Panc1 (cell line): ENCODE results near the gene CEBPB. TPM values are rescaled to one million over a fixed set of nuclear protein-coding genes. Genes with fewer than 3 reads are reported as not detected.

ENCODE experiments used
- ATAC-seq: fragments of 200-7000 bp; cut with Tn5 transposase; 2 replicates; pipeline ENCODE4 v1.9.1; 2020; ENCODE audit warnings: mild to moderate bottlenecking, moderate library complexity
- BruUV-seq: library from RNA; stranded (reverse); fragments of 400-500 nt; replicated peaks from 2 replicates; lab custom pipeline; 2021; lab: Mats Ljungman, UMichigan
- CTCF ChIA-PET: fragments of 300-600 bp; sonication (Branson Sonifier 250); formaldehyde crosslinking; loops from one replicate; lab custom pipeline; 2022; ENCODE audit warnings: antibody characterized with exemption; lab: Charles Lee
- POLR2A ChIA-PET: fragments of 300-600 bp; sonication (Branson Sonifier 250); formaldehyde crosslinking; loops from one replicate; lab custom pipeline; 2022; ENCODE audit warnings: antibody characterized with exemption; lab: Charles Lee
- DNase-seq: peaks from one replicate; pipeline ENCODE4 v3.0.0-alpha.2; 2010; ENCODE audit warnings: low read depth, low spot score
- H3K27ac ChIP-seq: 2 replicates; pipeline ENCODE4 v1.5.1; 2011; ENCODE audit warnings: mild to moderate bottlenecking, low read length, inconsistent platforms
- H3K27me3 ChIP-seq: fragments of 200-500 bp; sonication (Bioruptor generic); 2 replicates; pipeline ENCODE4 v1.6.0; 2014; ENCODE audit warnings: low read length, inconsistent platforms; ENCODE audit not compliant: control insufficient read depth, insufficient read depth
- H3K36me3 ChIP-seq: fragments of 200-500 bp; sonication (Bioruptor generic); 2 replicates; pipeline ENCODE4 v1.5.1; 2014; ENCODE audit warnings: inconsistent platforms, mild to moderate bottlenecking, low read length, moderate library complexity; ENCODE audit not compliant: control insufficient read depth, insufficient read depth
- H3K4me1 ChIP-seq: 2 replicates; pipeline ENCODE4 v1.5.1; 2011; ENCODE audit warnings: inconsistent platforms, mild to moderate bottlenecking, low read length, moderate library complexity; ENCODE audit not compliant: control insufficient read depth, insufficient read depth
- H3K4me3 ChIP-seq, 2 experiments: 2 replicates each; pipeline ENCODE4 v1.5.1; 2011 to 2012; ENCODE audit warnings: low read depth in 2 of 2, low read length in 2 of 2, mild to moderate bottlenecking in 2 of 2, inconsistent platforms in 1 of 2, moderate library complexity in 1 of 2
- H3K9me3 ChIP-seq: fragments of 200-500 bp; sonication (Bioruptor generic); 2 replicates; pipeline ENCODE4 v1.5.1; 2014; ENCODE audit warnings: low read depth, mild to moderate bottlenecking, inconsistent platforms, low read length, moderate library complexity; ENCODE audit not compliant: control insufficient read depth, insufficient read depth
- CTCF ChIP-seq: fragments of 450-650 bp; IDR thresholded peaks from 2 replicates; pipeline ENCODE4 v1.5.1; 2017; ENCODE audit warnings: mild to moderate bottlenecking
- POLR2AphosphoS5 ChIP-seq: IDR thresholded peaks from 2 replicates; pipeline ENCODE4 v1.6.1; 2012; ENCODE audit warnings: mild to moderate bottlenecking, low read depth, low read length, moderate library complexity
- REST ChIP-seq, 2 experiments: IDR thresholded peaks; 2 replicates each; pipeline ENCODE4 v1.6.1; 2011 to 2012; ENCODE audit warnings: low read depth in 2 of 2, control low read depth in 1 of 2, low read length in 1 of 2, mild to moderate bottlenecking in 1 of 2, moderate library complexity in 1 of 2; ENCODE audit not compliant: insufficient read depth in 1 of 2
- SIN3A ChIP-seq: IDR thresholded peaks from 2 replicates; pipeline ENCODE4 v1.6.1; 2012; ENCODE audit warnings: low read depth, mild to moderate bottlenecking, low read length, moderate library complexity, borderline replicate concordance; ENCODE audit not compliant: insufficient read depth
- TCF7L2 ChIP-seq: IDR thresholded peaks from 2 replicates; pipeline ENCODE4 v1.6.1; 2011; ENCODE audit warnings: mild to moderate bottlenecking, low read depth, low read length, inconsistent platforms
- in situ Hi-C: cut with HindIII; loops from 2 replicates; pipeline ENCODE4 v1.10.0; 2016; ENCODE audit warnings: low sequenced_read_pairs, low pct_unique_long_range_greater_than_20kb
- intact Hi-C: fragments of 100-400 bp; cut with micrococcal nuclease; formaldehyde crosslinking; loops from one replicate; pipeline ENCODE4 v1.10.0; 2022; ENCODE audit not compliant: unreplicated experiment
- total RNA-seq: library from RNA; stranded (reverse); gene quantifications from one replicate; pipeline ENCODE4 v1.2.1, GENCODE V29; 2021; ENCODE audit not compliant: unreplicated experiment

Gene CEBPB
- total RNA-seq, 1 experiment from 2014 or later: 52.1 TPM

GRCh38 chr20:50149481-50150254 lies 41.0 kb upstream of the CEBPB start:
- TSS peak; percentile 47 for BruUV-seq
- CTCF ChIA-PET: no interaction called here
- Histone ChIP-seq H3K4me1 (peaks cover 66% of the 10 kb centered on the region), H3K27me3 (no peaks in the 10 kb centered on the region), H3K9me3 (no peaks in the 10 kb centered on the region), H3K36me3 (peaks cover 13% of the 10 kb centered on the region), H3K4me3 (peak overlapping the region; percentile 92 to 95), H3K27ac (peak overlapping the region; percentile 97)
- TF ChIP-seq TCF7L2: no peak
- TF ChIP-seq REST (IDR thresholded peaks at IDR 0.05; ENCODE audit: insufficient read depth in 1 of 2, low read depth in 2 of 2, low read length in 1 of 2): no peak
- TF ChIP-seq POLR2AphosphoS5: no peak
- no peak for TF ChIP-seq CTCF
- TF ChIP-seq SIN3A: no peak
- ATAC-seq (no peak), DNase-seq (no peak)
- intact Hi-C loops (no loop called here), in situ Hi-C loops (no loop called here)
- POLR2A ChIA-PET: interaction anchor here (0.6 kb wide), 1 partner anchor 26 kb away, joined by 3 read pairs; no protein-coding TSS in a partner anchor

- H3K36me3 ChIP-seq: peaks cover 13% of the 10 kb centered on the region
- H3K4me3 ChIP-seq: peak overlapping the region; percentile 92 to 95
- no peaks in the 10 kb centered on the region for H3K27me3 ChIP-seq
- H3K27ac ChIP-seq: peak overlapping the region; percentile 97
- CTCF ChIA-PET: no interaction called here
- in situ Hi-C loops: no loop called here
- ATAC-seq: no peak
- intact Hi-C loops: no loop called here
- peaks cover 65% of the 10 kb centered on the region for H3K4me1 ChIP-seq
- no peak for TF ChIP-seq TCF7L2
- no peak for TF ChIP-seq SIN3A
- no peak for TF ChIP-seq REST (IDR thresholded peaks at IDR 0.05; ENCODE audit: insufficient read depth in 1 of 2, low read depth in 2 of 2, low read length in 1 of 2)
- TF ChIP-seq POLR2AphosphoS5: no peak
- TF ChIP-seq CTCF: no peak
- no peak for DNase-seq
- no peaks in the 10 kb centered on the region for H3K9me3 ChIP-seq
- no TSS peak for BruUV-seq
- POLR2A ChIA-PET: interaction anchor here (1.0 to 1.1 kb wide), 2 partner anchors 27 to 29 kb away, joined by 3 to 4 read pairs; no protein-coding TSS in a partner anchor
Measured at GRCh38 chr20:50151034-50151743, 39.4 kb upstream of the CEBPB start.
